Measurements from ENCODE around the gene FAR2.

DNA sequence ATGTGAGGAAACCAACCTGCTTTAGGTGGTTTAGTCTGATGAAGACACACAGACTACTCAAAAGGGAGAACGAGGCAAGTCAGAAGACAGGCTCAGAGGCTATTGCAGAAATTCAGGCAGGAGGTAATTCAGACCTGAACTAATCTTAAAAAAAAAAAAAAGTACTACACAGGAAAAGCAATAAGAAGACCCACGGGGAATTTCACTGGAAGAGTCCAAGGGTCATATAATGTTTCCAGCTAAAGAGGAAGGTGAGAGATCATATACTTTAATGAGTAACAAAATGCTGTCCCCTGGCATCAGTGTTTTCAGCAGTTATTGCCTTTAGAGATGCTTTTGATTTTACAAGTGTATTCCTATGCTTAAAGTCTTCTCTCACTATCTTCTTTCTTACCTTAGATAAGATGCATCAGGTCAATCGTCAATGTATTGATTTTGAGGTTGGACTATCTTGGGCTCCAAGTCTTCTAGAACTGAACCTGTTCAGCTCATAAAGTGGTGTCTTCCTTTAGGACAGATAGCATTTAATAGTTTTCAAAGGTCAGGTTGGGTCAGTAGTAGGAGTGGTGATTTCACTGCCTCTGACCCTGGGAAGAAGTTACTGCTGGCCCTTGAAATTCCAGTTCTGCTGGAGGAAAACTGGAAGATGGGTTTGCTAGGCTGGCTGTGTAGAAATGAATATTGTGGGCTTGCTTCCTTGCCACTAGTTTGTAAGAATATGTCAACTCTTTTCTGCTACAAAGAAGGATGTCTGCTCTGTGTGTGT is 60.0 kb downstream of the FAR2 start:
- TF ChIP-seq CTCF (IDR thresholded peaks at IDR 0.05; ENCODE audit: insufficient read depth, low read length) (no peak), POLR2AphosphoS5 (IDR thresholded peaks at IDR 0.05; ENCODE audit: low read depth) (no peak), GABPA (IDR thresholded peaks at IDR 0.05; ENCODE audit: low read depth) (no peak), SPI1 (IDR thresholded peaks at IDR 0.05; ENCODE audit: borderline replicate concordance, low read depth) (no peak)
- TF ChIP-seq, protein P1, sequence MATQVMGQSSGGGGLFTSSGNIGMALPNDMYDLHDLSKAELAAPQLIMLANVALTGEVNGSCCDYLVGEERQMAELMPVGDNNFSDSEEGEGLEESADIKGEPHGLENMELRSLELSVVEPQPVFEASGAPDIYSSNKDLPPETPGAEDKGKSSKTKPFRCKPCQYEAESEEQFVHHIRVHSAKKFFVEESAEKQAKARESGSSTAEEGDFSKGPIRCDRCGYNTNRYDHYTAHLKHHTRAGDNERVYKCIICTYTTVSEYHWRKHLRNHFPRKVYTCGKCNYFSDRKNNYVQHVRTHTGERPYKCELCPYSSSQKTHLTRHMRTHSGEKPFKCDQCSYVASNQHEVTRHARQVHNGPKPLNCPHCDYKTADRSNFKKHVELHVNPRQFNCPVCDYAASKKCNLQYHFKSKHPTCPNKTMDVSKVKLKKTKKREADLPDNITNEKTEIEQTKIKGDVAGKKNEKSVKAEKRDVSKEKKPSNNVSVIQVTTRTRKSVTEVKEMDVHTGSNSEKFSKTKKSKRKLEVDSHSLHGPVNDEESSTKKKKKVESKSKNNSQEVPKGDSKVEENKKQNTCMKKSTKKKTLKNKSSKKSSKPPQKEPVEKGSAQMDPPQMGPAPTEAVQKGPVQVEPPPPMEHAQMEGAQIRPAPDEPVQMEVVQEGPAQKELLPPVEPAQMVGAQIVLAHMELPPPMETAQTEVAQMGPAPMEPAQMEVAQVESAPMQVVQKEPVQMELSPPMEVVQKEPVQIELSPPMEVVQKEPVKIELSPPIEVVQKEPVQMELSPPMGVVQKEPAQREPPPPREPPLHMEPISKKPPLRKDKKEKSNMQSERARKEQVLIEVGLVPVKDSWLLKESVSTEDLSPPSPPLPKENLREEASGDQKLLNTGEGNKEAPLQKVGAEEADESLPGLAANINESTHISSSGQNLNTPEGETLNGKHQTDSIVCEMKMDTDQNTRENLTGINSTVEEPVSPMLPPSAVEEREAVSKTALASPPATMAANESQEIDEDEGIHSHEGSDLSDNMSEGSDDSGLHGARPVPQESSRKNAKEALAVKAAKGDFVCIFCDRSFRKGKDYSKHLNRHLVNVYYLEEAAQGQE (IDR thresholded peaks at IDR 0.05; ENCODE audit: insufficient replicate concordance, low read depth), result no peak

All from HL-60 (cell line).